Activated CD8-positive, alpha-beta memory T cell treated with anti-CD3 and anti-CD28 coated beads for 48 hours (primary cell): ENCODE data around the gene NECAB3.
"Not testable (repeated sequence)": the region's sequence is repeated elsewhere in the genome, so short reads cannot be mapped to it uniquely, and the experiment has no call there.

Experiments used
- DNase-seq, 3 experiments: peaks; one replicate each; pipeline ENCODE4 v3.0.0-alpha.2; 2020; ENCODE audit warnings: low read depth in 2 of 3, low spot score in 2 of 3

NECAB3 gene

GRCh38 chr20:33698966-33699365, 24.7 kb upstream of the NECAB3 start:
- DNase-seq = not testable (repeated sequence)

- DNase-seq = no peak
Observed at GRCh38 chr20:33697129-33697528, 22.9 kb upstream of the NECAB3 start.

- DNase-seq = no peak
Observed at GRCh38 chr20:33696448-33696847, 22.2 kb upstream of the NECAB3 start.

GRCh38 chr20:33694639-33695012, 20.4 kb upstream of the NECAB3 start:
- DNase-seq = no peak

GRCh38 chr20:33693741-33694638, 19.8 kb upstream of the NECAB3 start:
- no peak for DNase-seq

- no peak for DNase-seq
Observed at GRCh38 chr20:33693289-33693688, 19.1 kb upstream of the NECAB3 start.

- DNase-seq = peak in 1 of 3 experiments; percentile 27
Observed at GRCh38 chr20:33689973-33690372, 15.7 kb upstream of the NECAB3 start.

- no peak for DNase-seq
Observed at GRCh38 chr20:33689493-33689892, 15.3 kb upstream of the NECAB3 start.

- no peak for DNase-seq
Observed at GRCh38 chr20:33688938-33689424, 14.8 kb upstream of the NECAB3 start.

GRCh38 chr20:33687993-33688937, 14.0 kb upstream of the NECAB3 start:
- no peak for DNase-seq

GRCh38 chr20:33687370-33687915, 13.2 kb upstream of the NECAB3 start:
- no peak for DNase-seq

GRCh38 chr20:33686984-33687366, 12.7 kb upstream of the NECAB3 start:
- DNase-seq = no peak

- peak; percentile 94 to 96 (median 94) for DNase-seq
Observed at GRCh38 chr20:33686100-33686983, 12.1 kb upstream of the NECAB3 start, which contains the start of gene E2F1. Gene E2F1, minus strand, starts transcription at chr20:33686385. Its CDS starts 121 bp downstream, at chr20:33686264.

- peak in 2 of 3 experiments; percentile 44 to 60 for DNase-seq
Observed at GRCh38 chr20:33685328-33686099, 11.3 kb upstream of the NECAB3 start.

- DNase-seq = no peak
Observed at GRCh38 chr20:33684533-33685327, 10.5 kb upstream of the NECAB3 start.

GRCh38 chr20:33681728-33682353, 7.6 kb upstream of the NECAB3 start:
- DNase-seq = no peak

- DNase-seq = no peak
Observed at GRCh38 chr20:33681288-33681687, 7.1 kb upstream of the NECAB3 start.

GRCh38 chr20:33680686-33681085, 6.5 kb upstream of the NECAB3 start:
- DNase-seq = no peak
